Endothelial cell of hepatic sinusoid (primary cell): Measurements from ENCODE around the gene OR11H7.
"Not testable (repeated sequence)": the region's sequence is repeated elsewhere in the genome, so short reads cannot be mapped to it uniquely, and the experiment has no call there.

Experiments used
- in situ Hi-C: cut with HindIII; loops from 2 replicates; pipeline ENCODE4 v1.10.0; 2017; ENCODE audit warnings: low sequenced_read_pairs

Gene OR11H7

DNA sequence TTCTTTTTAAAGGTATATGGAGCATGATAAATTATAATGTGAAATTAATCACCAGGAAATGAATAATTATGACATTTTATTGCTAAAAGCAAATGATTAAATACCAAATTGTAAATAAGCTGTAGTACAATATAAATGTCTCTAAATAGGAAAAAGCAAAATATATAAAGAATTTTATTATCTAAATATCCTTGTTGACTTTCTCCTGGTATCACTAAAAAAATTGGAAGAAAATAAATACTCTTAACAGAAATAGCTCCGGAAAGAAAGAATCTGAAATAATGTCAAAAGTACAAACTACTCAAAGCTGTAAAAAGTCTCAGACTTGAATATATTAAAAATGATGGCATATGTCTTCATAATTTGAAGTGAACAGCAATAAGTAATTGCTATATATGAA, at the start of gene OR11H7:
TSS of gene OR11H7 (plus strand) at position 301 of the 400 bp plus-strand sequence.
- in situ Hi-C loops: no loop called here

DNA sequence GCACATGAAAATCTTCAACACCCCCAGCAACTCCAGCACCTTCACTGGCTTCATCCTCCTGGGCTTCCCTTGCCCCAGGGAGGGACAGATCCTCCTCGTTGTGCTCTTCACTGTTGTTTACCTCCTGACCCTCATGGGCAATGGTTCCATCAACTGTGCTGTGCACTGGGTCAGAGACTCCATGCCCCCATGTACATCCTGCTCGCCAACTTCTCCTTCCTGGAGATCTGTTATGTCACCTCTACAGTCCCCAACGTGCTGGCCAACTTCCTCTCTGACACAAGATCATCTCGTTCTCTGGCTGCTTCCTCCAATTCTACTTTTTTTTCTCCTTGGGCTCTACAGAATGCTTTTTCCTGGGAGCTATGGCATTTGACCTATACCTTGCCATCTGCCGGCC, 49.6 kb upstream of the OR11H7 start:
- in situ Hi-C loops: no loop called here

DNA sequence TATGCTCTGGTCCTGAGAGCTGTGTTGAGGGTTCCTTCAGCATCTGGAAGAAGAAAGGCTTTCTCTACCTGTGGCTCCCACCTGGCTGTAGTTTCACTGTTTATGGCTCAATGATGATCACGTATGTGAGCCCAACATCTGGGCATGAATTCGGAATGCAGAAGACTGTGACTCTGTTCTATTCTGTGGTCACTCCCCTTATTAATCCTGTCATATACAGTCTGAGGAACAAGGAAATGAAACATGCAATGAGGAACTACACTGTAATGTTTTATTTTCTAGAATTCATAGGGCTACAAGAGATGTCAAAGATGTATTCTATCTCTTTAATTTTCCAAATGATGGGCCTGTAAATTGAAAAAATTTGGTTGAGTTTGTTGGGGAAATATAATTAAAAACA, 48.9 kb upstream of the OR11H7 start:
- in situ Hi-C loops: no loop called here

DNA sequence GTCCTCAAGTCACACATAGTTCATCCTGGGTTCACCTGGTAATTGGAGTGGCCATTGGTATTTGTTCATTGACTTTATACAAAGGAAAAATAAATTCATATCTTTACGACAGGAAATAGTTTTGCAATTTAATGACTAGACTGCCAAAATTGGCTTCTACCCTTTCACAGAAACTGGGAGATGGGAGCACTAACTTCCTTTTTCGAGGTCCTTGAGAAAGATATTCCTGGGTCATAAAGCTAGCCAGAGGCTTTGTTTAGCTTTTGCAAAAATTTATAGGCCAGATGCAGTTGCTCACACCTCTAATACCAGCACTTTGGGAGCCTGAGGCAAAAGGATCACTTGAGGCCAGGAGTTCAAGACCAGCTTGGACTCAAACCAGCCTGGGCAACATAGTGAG, 48.3 kb upstream of the OR11H7 start:
- in situ Hi-C loops: no loop called here

DNA sequence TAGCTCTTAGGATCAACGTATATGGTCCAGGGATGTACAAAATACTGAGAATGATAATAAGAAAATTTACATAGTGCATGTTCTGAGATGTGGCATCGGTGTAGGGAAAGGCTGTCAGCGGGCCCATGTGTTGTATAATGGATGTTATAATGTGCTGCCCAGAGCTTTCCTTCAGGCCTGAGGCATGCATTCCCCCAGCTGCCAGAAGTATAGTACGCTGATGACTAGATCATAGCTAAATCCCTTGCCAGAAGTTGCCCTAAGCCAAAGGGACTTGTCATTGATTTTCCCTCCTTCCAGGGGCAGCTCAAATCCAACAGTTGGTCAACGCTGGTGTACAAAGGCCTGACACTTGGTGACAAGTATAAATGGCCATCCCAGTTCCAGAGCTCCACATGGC, 44.6 kb upstream of the OR11H7 start:
- in situ Hi-C loops: no loop called here

DNA sequence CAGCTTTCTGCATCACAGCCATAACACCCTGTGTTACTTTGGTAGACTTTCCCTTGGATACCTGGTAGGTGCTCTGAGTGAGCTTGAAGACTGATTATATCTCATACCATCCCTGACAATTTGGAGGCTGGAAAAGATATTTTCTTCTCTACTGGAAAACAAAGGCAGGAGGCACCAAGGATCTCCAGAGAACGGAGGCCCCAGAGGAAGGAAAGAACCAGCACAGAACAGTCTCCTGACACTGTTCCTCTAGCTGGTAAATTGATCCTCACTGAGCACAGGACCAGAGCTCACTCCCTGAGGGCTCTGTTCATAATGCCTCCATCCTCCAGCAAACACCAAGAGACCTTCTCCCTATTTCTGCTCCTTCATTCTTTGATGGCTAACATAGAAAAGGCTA, 38.2 kb upstream of the OR11H7 start, which contains the start of gene OR11G2:
TSS of gene OR11G2 (plus strand) at position 301 of the 400 bp plus-strand sequence. CDS start 6,542 bp downstream, outside the sequence.
- in situ Hi-C loops: no loop called here

DNA sequence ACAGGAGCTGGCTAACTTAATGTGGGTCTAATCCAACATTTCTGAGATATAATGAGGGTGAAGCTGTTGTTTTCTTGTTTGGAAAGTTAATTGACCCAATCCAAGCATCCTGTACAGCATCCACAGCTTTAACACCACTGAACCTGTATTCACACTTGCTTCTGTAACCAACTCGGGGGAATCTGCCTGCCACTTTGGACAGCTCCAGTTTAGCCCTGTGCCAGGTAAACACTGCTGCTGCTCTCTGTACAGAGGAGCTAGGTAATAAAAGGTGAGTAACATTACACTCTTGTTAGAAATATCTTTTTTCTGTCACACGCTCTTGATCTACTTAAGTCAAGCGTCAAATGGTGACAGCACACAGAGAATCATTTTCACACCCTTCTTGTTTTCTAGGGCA, 37.4 kb upstream of the OR11H7 start:
- in situ Hi-C loops: no loop called here

DNA sequence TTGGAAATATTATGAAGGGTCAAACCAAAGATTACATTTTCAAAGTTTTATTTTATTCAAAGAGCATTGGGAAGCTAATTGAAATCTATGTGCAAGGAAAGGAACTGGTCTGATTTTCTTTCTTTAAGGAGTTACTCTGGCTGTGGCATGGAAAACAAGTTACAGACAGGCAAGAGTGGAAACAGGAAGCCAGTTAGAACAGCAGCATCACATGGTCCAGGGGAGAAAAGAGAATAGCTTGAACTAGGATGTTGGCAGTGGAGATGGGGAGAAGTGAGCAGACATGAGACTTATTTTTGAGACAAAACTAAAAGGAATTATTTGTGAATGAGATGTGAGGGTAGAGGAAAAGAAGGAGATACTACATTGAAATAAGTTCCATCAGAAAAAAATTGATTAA, 34.7 kb upstream of the OR11H7 start:
- in situ Hi-C loops: no loop called here

DNA sequence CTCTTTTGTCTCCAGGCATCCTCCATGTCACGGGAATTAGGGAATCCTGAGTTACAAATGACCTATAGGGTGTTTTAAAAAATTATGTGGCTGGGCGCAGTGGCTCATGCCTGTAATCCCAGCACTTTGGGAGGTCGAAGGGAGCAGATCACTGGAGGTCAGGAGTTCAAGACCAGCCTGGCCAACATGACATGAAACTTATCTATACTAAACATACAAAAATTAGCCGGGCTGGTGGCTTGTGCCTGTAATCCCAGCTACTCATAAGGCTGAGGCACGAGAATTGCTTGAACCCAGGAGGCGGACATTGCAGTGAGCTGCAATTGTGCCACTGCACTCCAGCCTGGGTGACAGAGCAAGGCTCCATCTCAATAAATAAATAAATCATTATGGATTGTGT, 33.6 kb upstream of the OR11H7 start:
- in situ Hi-C loops: not testable (repeated sequence)

DNA sequence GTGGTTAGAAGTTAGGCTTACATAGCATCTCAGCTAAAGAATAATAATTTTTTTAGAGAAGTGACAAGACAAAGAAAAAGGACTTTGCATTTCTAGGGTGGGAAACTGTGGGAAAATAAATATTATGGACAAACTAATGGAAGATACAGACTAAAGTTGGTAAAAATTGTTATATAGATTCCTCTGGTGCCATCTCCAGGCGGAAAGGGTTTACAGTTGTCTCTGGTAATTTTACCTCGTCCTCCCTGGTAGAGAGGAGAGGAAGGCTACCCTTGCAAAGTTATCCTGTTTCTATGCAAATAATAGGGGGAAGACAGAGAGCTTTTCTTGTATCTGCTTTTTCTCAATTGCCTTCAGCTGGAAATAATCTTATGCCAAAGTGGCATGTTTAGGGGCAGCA, 32.9 kb upstream of the OR11H7 start:
- in situ Hi-C loops: no loop called here

DNA sequence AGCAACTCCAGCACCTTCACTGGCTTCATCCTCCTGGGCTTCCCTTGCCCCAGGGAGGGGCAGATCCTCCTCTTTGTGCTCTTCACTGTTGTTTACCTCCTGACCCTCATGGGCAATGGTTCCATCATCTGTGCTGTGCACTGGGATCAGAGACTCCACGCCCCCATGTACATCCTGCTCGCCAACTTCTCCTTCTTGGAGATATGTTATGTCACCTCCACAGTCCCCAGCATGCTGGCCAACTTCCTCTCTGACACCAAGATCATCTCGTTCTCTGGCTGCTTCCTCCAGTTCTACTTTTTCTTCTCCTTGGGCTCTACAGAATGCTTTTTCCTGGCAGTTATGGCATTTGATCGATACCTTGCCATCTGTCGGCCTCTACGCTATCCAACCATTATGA, 31.3 kb upstream of the OR11H7 start:
- in situ Hi-C loops: no loop called here

DNA sequence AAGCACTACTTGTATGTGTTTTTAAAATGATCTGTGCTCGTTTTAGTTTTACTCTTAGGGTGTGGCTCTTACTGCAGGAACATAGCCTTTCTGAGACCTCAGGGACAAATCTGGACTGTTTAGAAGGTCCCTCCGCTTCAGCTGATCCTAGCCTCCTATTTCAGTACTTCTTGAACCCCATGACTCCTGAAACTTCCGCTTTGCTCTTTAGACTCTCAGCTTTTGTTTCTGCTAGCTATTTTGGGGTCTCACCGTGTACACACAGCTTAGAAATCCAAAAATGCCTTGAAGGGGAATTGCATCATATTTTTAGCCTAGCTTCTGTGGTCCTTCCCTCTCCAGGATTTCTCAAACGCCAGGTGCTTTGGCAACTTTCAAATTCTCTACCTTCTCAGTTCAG, 29.8 kb upstream of the OR11H7 start:
- in situ Hi-C loops: no loop called here

DNA sequence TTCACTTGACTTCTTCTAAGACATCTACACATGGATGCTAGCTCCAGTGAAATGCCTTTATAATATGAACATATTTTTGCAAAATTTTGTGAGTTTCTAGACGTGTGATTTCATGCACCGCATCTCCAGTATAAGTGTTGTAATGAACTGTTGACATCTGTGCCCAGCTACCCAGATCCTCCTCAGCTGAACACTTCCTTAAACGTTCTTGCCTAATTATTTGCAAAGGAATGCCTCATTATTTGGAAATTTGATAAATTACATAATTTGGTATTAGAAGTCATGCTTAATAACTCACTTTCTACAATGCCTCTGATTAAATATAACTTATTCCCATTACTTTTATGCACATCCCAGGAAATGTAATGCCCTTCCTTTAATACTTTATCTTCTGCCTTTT, 24.1 kb upstream of the OR11H7 start:
- in situ Hi-C loops: no loop called here

DNA sequence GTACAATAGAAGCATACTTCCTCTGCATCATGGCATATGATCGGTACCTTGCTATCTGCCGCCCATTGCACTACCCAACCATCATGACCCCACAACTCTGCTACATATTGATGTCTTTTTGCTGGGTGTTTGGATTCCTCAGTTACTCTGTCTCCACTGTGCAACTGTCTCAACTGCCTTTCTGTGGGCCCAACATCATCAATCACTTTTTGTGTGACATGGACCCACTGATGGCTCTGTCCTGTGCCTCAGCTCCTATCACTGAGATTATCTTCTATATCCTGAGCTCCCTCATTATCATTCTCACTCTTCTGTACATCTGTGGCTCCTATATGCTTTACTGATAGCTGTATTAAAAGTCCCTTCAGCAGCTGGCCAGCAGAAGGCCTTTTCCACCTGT, 19.2 kb upstream of the OR11H7 start:
- in situ Hi-C loops: no loop called here

DNA sequence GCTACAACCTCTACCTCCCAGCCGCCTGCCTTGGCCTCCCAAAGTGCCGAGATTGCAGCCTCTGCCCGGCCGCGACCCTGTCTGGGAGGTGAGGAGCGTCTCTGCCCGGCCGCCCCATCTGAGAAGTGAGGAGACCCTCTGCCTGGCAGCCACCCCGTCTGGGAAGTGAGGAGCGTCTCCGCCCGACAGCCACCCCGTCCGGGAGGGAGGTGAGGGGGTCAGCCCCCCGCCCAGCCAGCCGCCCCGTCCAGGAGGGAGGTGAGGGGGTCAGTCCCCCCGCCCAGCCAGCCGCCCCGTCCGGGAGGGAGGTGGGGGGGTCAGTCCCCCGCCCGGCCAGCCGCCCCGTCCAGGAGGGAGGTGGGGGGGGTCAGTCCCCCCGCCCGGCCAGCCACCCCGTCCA, 16.4 kb upstream of the OR11H7 start:
- in situ Hi-C loops: not testable (repeated sequence)

DNA sequence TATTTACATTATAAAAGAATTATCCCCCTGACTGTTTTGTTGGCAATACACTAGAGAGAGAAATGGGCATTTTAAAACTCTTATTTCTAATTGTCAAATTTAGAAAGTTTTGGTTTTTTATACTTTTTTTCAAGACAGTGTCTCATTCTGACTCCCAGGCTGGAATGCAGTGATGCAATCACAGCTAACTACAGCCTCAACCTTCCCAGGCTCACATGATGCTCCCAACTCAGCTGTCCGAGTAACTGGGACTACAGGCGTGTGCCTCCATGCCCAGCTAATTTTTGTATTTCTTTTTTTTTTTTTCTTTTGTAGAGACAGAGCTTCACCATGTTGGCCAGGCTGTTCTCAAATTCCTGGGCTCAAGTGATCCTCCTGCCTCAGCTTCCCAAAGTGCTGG, 13.6 kb upstream of the OR11H7 start:
- in situ Hi-C loops: no loop called here

DNA sequence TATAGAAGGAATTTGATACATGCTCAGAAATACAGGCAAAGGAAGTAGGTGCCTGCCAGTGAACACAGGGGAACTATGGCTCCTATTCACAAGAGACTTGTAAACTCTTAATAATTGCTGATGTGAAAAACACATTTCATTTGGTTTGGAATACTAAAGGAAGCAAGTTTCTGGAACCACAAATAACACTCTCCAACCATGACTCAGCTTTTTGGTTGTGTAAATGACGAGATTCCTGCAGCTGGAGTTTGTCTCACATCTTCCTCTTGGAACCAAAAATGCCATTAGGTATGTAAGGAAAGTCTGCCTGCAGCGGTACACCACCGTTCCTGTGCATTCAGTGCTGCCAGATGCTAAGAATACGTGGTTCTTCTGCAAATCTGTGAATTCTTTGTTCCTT, 9.7 kb upstream of the OR11H7 start:
- in situ Hi-C loops: no loop called here

DNA sequence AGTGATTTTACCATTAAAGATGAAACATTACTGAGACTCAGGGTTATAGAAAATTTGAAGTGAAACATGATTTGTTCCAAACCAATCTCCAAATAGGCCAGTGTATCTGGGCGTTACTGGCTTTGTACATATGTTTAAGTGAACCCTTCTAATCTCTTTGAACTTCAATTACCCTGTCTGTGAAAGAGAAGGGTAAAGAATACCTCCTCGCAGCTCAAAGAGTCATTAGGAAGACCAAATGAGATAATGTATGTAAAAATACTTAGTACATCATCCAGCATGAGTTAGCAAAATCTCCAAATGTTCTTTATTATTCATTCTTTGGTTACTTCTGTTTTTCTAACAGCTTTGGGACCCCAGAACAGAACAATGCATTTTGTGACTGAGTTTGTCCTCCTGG, 5.4 kb upstream of the OR11H7 start, which contains the start of gene OR11H6:
TSS of gene OR11H6 (plus strand) at position 301 of the 400 bp plus-strand sequence. CDS start at position 301, 0 bp downstream.
- in situ Hi-C loops: no loop called here

DNA sequence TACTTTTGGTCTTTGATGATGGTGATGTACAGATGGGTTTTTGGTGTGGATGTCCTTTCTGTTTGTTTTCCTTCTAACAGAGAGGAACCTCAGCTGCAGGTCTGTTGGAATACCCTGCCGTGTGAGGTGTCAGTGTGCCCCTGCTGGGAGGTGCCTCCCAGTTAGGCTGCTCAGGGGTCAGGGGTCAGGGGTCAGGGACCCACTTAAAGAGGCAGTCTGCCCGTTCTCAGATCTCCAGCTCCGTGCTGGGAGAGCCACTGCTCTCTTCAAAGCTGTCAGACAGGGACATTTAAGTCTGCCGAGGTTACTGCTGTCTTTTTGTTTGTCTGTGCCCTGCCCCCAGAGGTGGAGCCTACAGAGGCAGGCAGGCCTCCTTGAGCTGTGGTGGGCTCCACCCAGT, 6.6 kb downstream of the OR11H7 start:
- in situ Hi-C loops: not testable (repeated sequence)

DNA sequence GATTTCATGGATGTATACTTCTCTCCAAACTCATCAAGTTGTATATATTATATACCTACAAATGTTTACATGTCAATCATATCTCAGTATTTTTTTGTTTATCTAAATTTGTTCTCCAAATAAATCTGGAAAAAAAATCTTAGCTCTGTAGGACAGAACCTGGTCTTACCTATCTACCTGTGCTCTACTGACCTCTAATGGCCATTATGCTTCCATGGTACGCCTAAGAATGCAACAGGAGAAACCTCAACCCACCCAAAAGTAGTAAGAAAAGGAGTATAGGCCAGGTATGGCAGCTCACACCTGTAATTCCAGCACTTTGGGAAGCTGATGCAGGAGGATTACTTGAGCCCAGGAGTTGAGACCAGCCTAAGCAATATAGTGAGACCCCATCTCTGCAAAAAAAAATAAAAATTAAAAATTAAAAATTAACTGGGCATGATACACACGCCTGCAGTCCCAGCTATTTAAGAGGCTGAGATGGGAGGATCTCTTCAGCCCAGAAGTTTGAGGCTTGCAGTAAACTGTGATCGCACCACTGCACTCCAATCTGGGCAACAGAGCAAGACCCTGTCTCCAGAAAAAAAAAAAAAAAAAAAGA, 19.0 kb downstream of the OR11H7 start:
- in situ Hi-C loops: no loop called here

DNA sequence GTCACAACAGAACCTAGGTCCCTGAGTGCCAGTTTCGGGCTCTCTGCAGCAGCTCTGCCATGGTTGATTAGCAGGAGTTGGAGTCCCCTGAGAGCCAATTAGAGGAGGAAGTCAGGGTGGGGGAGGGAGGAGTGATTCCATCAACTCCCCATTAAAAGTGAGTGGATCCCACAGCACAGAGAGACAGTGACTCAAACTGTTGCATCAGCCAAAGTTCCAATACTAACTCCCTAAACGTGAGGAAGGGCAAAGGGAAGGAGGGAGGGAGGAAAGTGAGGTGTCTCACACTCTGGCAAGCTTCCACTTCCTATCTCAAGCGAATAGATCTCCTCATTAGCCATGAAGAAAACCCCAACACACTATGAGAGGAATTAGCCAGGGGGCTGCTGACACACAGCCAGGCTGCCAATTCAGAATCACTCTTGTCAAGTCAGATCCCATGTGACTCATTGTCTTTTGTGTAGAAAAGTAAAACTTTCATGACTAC, 33.9 kb downstream of the OR11H7 start:
- in situ Hi-C loops: no loop called here

DNA sequence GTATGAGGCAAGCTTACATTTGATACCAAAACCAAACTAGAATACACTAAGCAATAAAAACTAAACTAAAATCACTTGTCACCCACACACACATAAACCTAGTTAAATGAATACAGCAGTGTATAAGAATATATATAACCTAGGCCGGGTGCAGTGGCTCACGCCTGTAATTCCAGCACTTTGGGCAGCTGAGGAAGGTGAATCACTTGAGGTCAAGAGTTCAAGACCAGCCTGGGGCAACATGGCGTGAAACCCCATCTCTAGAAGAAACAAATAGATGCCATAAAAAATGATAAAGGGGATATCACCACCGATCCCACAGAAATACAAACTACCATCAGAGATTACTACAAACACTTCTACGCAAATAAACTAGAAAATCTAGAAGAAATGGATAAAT, 35.6 kb downstream of the OR11H7 start:
- in situ Hi-C loops: not testable (repeated sequence)

DNA sequence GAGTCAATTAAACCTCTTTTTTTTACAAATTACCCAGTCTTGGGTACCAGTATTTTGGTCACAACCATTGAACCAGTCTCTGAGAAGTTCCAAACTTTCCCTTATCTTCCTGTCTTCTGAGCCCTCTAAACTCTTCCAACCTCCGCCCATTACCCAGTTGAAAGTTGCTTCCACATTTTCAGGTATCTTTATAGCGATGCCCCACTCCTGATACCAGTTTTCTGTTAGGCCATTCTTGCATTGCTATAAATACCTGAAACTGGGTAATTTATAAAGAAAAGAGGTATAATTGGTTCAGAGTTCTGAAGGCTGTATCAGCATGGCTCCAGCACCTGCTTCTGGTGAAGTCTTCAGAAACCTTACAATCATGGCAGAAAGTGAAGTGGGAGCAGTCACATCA, 45.3 kb downstream of the OR11H7 start:
- in situ Hi-C loops: no loop called here
